HG02943 (cell line): Measurements from ENCODE around the gene NIF3L1.
A peak's percentile ranks its signal among the peaks of the same experiment; 100 is the strongest.

Source experiments
- ATAC-seq: cut with Tn5 transposase; IDR thresholded peaks from one replicate; pipeline ENCODE4 v1.9.1; 2021; ENCODE audit warnings: mild to moderate bottlenecking, low read depth, moderate library complexity; ENCODE audit not compliant: unreplicated experiment

NIF3L1 gene, protein sequence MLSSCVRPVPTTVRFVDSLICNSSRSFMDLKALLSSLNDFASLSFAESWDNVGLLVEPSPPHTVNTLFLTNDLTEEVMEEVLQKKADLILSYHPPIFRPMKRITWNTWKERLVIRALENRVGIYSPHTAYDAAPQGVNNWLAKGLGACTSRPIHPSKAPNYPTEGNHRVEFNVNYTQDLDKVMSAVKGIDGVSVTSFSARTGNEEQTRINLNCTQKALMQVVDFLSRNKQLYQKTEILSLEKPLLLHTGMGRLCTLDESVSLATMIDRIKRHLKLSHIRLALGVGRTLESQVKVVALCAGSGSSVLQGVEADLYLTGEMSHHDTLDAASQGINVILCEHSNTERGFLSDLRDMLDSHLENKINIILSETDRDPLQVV

DNA sequence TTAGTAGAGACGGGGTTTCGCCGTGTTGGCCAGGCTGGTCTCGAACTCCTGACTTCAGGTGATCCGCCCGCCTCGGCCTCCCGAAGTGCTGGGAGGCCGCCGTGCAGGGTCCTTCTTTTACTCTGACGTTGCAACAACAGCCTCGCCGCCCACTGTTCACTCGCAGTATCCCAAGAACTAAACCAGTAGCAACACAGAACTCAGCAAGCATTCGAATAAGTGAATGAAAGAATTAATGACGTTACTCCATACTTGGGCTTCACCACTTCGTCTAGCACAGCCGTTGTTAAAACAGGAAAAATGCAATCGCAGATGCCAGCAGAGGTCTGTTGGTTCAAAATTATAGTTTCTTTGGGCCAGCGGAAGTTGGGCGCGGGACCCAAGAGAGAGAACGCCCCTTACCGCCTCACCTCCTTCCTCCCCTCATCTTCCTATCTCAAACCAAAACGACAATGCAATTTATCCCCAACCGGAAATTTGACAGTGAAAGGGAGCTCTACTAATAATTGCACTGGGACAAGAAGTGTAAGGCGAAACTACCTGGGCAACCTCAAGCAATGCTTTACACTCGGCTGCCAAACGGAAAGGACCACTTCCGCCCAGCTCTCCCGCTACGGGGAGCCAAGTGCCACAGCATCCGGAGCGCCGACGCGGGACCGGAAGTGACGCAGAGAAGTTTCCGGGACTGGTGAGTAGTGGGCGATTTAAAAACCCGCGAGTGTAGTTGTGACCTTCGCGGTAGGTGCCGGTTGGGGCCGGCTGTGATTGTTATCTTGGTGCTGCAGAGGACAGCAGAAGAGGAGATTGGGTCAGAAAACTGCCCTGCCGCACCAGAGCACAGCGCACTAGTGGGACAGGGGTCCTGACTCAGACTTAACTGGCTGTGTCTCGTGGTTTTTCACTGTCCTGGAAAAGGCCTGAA is at the start of gene NIF3L1, which contains the start of gene PPIL3:
Gene NIF3L1, plus strand, starts transcription at position 668 of the 922 bp plus-strand sequence. CDS start 2,573 bp downstream, outside the sequence.
Gene PPIL3, minus strand, starts transcription at position 374 of the 922 bp plus-strand sequence. CDS start 1,462 bp downstream, outside the sequence.
- ATAC-seq = peak; percentile 93

DNA sequence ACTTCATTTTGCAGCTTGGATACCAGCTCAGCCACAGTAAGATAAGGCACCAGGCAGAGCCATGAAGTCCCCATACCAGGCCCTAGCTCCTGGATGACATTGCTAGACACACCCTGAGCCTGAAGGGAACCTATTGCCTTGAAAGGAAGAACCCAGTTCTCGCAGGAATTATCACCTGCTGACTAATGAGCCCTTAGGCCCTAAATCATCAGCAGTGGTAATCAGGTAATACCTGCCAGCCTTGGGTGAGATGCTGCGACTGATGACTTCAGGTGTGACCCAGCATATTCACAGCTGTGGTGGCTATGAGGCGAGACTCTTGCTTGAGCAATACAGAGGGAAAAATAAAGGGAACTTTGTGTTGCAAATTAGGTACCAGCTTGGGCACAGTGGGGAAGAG is 49.7 kb upstream of the NIF3L1 start:
- no peak for ATAC-seq

DNA sequence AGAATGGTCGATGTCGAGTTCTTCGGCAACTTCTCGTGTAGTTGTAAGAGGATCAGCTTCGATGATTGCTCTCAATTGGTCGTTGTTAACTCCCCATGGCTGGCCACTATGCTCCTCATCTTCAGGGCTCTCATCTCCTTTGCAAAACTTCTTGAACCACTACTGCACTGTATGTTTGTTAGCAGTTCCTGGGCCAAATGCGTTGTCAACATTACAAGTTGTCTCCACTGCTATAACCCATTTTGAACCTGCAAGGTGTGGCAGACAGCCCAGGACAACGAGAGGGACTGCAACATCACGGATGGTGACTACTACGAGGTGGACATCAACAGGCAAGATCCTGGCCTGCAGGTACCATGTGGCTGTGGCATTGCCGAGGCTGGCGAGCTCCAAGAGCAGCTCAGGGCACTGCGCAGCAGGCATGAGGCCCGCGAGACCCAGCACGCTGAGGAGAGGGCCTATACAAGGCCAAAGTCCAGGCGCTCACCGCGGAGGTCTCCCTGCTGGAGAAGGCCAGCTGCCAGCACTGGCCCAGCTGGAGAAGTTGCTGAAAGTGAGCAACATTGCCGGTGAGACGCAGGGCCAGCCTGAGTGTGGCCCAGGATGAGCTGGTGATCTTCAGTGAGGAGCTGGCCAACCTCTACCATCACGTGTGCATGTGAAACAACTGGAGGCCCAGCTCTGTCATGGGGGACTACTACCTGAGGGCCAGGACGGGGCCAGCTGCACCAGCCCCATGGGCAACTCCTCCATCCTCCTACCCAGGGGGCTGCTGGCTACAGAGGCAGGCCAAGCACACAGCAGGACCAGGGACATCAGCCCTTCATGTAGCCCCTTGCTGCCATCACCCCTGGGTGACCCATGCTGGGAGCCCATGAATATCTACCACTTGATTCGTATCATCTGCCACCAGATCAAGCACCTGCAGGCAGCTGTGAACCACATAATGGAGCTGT is 44.9 kb upstream of the NIF3L1 start:
- ATAC-seq = no peak

DNA sequence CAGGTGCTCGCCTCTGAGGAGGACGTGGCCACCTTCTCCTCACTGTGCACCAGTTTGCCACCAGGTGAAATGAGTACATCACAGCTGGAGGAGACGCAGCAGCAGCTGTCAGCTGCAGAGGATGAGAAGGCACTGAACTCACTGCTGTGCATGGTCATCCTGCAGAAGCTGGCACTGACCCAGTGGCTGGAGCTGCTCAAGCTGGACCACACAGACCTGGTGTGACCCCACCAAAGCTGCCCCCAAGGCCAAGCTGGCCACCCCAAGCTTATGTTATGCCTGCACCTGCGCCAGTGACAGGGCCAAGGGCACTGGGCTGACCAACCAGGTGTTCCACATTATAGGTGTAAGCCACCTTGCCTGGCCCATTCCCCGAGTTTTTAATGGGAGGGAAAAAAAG is 44.0 kb upstream of the NIF3L1 start:
- ATAC-seq = no peak

DNA sequence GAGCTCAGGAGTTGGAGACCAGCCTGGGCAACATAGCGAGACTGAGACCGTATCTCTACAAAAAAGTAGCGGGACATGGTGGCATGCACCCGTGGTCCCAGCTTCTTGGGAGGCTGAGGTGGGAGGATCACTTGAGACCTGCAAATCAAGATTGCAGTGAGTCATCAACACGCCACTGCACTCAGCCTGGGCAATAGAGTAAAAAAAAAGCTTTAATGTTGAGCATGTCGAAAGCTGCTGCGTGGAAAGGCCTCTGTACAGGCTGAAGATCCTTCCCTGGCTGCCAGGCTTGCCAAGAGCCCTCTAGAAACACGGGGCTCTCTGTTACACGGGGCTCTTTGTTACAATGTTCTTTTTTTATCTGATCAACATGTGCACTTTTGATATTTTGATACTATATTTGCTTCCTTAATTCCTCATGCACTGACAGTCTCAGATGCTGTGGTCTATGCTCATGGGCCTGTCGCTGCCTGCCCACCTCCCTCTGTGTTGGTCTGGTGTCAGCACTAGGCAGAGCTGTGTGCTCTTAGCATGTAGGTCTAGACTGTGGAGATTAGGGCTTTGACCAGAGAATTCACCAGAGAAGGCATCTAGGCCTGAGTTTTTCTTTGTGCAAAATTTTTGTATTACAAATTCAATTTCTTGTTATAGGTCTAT is 43.4 kb upstream of the NIF3L1 start:
- ATAC-seq = no peak

DNA sequence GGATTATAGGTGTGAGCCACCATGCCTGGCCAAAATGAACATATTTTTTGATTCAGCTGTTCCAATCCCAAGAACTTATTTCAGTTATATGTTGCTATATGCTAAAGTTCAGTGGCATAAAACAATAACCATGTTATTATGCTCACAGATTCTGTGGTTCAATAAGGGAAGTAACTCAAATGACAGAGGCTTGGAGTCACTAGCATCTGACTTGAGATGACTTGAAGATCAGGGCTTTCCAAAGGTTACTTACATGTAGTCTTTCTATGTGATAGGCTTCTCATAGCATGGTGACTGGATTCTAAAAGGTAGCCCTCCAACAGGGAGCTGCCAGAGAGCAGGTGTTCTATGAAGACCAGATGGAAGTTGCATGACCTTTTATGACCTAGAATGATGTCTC is 41.9 kb upstream of the NIF3L1 start:
- no peak for ATAC-seq

DNA sequence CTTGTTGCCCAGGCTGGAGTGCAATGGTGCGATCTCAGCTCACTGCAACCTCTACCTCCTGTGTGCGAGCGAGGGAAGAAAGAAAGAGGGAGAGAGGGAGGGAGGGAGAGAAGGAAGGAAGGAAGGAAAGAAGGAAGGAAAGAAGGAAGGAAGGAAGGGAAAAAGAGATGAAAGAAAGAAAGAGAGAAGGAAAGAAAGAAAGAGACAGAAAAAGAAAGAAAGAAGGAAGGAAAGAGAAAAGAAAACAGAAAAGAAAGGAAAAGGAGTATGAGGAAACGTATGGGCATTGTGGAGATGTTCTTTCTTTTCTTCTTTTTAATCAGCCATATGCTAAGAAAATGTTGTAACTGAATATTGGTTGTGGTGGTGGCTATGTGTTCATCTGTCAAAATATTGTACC is 41.2 kb upstream of the NIF3L1 start:
- no peak for ATAC-seq

DNA sequence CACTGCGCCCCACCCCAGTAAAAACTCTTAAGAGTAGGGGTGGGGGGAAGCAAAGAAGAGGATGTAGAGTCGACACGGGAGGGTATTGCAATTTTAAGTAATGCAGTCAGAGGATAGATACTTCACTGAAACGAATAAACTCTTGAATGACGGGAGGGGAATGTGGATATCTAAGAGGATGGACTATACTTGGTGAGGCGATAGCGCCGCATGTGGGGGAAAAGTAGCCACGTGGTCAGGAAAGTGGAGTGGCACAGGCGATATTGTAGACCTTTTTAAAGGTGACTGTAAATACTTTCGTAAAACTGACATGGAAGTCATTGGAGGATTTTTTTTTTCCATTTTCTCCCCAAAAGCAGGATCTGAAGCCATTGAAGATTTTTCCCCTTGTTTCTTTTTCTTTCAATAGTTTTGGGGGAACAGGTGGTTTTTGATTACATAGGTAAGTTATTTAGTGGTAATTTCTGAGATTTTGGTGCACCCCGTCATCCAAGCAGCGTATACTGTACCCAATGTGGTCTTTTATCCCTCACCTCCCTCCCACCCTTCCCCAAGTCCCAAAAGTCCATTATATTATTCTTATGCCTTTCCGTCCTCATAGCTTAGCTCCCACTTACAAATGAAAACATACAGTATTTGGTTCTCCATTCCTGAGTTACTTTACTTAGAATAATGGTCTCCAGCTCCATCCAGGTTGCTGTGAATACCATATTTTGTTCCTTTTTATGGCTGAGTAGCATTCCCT is 38.5 kb upstream of the NIF3L1 start:
- no peak for ATAC-seq

DNA sequence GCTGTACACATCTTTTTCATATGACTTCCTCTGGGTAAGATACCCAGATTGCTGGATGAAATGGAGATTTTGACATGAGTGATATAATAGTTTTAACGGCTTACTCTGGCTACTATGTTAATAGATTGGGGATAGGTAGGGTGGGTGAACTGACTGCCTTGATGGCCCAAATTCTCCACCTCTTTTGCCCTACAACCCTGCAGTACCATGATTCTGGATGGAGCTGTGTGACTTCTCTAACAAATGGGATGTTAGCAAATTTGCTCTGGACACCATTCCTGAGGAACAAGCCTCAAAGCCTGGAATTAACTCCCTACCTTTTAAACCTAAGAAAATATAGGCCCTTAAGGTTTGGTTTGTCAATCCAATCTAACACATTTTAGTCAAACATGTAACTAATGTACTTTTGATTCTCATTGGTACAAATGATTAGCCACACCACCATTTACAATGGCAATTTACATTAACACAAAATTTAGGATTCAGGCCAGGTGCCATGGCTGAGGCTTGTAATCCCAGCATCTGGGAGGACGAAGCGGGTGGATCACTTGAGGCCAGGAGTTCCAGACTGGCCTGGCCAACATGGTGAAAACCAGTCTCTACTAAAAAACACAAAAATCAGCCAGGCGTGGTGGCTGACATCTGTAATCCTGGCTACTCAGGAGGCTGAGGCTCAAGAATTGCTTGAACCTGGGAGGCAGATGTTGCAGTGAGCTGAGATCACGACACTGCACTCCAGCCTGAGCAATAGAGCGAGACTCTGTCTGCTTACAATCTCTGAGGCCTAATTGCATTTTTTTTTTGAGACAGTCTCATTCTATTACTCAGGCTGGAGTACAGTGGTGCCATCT is 37.5 kb upstream of the NIF3L1 start:
- ATAC-seq = no peak

DNA sequence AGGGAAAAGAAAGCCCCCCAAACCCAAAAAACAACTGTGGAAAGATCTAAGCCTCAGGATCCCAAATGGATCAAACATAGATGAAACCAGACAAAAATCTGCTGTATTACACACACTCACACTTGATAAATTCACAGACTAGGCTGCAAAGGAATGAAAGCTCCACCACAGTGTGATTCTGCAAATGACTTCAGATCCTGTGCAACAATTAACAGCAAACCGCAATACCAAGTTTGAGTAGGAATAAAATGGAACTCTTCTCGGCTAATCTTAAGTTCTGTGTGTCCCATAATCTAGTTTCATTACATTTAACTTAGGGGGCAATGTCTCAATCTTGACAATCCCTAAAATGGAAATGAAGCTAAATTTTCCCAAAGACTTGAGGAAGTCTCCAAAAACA is 36.6 kb upstream of the NIF3L1 start:
- ATAC-seq = no peak

DNA sequence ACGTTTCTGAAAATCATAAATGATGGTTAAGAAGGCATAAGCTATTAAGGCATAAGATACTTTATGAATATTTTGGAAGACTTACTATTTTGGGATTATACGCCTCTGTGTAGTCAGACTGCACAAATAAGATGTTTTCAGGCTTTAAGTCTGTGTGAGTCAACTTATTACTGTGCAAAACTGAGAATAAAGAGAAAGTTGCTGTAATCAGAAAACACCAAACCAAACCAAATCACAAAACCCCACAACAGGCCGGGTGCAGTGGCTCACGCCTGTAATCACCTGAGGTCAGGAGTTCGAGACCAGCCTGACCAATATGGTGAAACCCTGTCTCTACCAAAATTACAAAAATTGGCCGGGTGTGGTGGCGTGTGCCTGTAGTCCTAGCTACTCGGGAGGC is 32.4 kb upstream of the NIF3L1 start:
- ATAC-seq = no peak

DNA sequence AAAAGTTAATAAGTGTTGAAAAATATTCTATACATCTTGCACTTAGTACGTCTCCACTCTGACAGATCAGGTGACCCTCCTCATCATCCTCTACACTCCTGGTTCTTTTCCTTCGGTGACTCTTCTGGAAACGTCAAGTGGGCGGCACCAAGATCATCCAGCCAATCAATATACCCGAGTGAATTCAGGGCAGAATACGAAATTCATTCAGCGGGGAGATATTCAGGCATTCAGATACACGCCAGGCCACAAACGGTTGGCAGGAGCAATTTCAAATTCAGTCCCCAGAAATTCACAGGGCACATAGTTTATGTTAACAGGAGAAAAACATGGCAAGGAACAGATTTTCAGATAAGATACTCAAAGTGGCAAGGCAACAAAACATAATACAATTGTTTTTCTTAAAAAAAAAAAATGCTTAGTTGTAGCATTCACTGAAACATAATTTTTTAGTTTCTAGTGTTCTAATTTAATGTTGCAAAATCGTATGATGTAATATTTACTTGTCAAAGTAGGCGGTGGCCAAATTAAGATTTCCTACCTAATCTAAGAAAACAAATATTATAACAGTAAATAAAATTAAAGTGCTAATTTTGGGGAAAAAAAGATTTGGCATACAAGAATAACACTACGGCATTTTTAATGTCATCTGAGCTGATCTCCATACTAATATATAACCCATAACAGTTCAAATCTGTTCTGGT is 28.9 kb upstream of the NIF3L1 start:
- no peak for ATAC-seq

DNA sequence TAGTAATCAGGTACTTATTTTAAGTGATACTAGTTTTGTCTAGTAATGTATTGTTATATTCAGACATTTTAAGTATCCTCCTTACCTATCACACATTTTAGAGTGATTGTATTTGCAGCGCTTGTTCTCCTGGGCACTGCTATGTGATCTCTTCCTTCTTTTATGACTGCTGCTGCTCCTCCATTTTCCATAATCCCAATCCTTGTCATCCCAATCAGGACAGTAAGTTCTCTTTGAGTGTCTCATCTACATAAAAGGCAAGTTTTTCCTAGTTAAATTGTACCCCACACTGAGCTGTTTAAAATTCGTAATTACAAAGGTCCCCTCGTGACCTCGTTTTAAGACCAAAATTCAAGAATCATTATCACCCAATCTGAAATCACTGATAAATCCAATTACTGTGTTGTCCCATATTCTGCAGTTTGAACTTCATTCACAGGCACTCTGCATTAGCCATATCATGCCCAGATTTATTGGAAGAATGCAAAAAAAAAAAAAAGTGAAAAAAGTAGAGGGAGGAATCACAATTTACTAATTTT is 27.5 kb upstream of the NIF3L1 start:
- ATAC-seq = no peak

DNA sequence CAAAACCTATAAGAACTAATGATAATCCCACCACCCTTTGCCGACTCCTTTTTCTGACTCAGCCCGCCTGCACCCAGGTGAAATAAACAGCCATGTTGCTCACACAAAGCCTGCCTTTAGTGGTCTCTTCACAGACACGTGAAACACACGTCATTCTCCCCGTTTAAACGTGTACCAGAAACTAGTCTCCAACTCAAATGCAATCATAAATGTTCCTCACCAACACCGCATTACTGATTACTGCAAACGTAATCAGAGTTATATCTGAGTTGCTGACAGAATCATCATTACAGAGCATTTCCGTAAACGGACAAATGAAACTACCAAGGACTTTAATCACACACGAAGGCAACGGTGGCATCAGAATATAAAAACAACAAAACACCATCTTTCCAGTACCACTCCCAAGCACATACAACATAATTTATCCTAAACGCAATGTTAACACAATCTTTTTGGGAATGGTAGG is 26.6 kb upstream of the NIF3L1 start:
- no peak for ATAC-seq

DNA sequence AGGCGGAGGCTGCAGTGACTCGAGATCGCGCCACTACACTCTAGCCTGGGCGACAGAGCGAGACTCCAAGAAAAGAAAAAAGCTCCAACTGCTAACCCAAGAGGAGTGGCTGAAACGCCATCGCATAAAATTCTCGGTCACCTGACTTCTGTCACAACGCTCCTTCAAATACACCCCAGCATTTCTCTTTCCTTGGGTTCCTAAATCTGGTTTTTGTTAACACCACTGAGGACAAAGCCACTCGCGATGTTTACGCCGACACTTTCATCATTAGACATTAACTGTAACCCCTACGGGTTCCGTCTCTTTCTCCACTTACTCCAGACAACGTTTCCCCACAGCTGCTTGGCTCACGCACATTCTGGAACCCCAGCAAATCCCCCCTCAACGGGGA is 25.4 kb upstream of the NIF3L1 start:
- peak; percentile 9 for ATAC-seq

DNA sequence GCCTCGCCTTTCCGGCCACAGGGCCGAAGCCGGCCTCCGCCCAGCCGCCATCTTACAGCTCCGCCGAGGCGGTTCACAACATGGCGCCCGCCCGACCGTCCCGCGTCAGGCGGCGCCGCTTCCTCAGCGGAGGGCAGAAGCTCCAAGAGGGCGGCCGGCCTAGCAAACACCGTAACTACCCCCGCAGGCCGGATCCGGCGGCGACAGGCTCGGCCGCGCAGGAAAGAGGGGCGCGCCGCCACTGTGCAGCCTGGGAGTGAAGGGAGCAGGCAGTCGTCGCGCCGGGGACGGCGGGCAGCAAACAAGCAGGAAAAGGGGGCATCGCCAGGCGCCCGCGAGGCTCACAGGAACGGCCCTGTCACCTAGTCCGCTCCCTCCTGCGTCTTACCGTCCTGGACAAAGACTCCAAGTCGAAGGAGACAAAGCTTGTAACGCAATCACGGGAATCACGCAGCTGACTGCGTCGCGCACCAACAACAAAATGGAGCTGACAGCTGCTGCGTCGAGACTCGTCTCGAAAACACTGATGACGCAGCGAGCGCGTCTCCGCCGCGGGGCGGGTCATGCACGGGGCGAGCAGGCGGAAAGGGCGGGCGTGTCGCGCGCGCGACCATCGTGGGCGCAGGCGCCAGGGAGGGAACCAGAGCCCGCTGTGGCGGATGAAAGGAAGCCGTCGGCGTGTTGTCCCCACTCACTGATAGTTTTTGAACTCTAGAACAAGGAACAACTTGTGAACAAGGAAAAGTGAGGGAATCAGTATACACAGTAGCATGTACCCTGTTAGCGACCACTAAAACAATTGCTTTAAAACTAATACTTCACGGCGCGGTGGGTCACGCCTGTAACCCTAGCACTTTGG is 24.8 kb upstream of the NIF3L1 start, which contains the start of gene CLK1:
Gene CLK1, minus strand, starts transcription at position 483 of the 859 bp plus-strand sequence. CDS start 2,796 bp downstream, outside the sequence.
- ATAC-seq = peak; percentile 76
